GM19023 (cell line): ENCODE measurements around the gene AFAP1L1.
"Not testable (repeated sequence)": the region's sequence is repeated elsewhere in the genome, so short reads cannot be mapped to it uniquely, and the experiment has no call there.

Experiments used
- ATAC-seq: cut with Tn5 transposase; IDR thresholded peaks from one replicate; pipeline ENCODE4 v1.9.1; 2021; ENCODE audit warnings: mild to moderate bottlenecking, moderate library complexity; ENCODE audit not compliant: unreplicated experiment

Gene AFAP1L1

DNA sequence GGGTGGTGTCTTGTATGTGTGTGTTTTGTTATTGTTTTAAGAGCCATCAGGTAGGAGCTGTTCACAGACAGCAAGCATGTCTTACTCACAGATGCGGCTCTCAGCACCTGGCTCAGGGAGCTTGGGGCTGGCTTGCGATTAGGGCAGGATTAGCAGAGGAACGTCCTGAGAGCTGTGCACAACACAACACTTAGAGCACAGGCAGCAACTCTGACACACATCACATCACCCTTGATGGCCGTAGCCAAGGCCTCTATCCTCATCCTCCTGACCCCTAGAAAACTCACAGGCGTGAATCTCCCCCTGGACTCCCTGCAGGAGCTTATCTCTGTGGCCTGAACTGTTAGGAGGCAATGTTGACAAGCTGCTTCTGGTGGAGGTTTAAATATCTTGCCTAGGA, 114.5 kb downstream of the AFAP1L1 start:
- no peak for ATAC-seq

DNA sequence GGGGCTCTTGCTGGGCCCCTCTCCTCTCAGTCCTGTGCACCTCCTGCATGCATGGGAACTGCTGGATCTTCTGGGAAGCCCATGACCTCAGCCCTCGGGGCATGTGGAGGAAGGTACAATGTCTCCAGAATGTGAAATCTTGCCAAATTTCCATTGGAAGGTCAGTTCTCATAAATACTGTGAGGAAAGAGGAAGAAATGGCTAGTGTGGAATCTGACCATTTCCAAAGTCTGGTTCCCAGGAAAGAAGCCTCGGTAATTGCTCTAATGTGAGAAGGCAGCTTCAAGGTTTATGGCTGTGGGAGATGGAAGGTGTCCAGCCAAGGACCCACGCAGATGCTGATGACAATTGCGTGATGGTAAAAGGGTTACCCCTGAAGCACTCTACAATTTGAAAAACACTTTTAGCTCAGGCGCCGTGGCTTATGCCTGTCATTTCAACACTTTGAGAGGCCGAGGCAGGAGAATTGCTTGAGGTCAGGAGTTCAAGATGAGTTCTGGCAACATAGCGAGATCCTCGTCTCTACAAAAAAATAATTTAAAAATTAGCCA, 115.5 kb downstream of the AFAP1L1 start:
- no peak for ATAC-seq

DNA sequence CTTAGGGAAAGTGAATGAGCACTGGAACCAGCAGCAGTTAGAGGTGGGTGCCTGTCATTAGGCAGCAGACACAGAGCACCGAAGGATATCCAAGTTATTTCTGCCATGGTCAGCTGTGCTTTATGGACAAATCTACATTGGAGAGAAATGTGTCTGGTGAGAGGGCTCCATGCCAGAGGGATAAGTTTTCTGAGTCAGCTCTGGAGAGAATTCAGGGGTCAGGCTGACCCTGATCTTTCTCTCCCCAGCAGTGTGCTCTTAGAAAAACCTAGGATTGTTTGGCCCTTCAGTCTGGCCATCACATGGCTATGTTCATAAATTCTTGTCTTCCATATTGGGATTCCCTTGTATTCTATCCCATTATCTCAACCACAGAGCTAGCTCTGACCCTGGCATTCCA, 116.3 kb downstream of the AFAP1L1 start:
- no peak for ATAC-seq

DNA sequence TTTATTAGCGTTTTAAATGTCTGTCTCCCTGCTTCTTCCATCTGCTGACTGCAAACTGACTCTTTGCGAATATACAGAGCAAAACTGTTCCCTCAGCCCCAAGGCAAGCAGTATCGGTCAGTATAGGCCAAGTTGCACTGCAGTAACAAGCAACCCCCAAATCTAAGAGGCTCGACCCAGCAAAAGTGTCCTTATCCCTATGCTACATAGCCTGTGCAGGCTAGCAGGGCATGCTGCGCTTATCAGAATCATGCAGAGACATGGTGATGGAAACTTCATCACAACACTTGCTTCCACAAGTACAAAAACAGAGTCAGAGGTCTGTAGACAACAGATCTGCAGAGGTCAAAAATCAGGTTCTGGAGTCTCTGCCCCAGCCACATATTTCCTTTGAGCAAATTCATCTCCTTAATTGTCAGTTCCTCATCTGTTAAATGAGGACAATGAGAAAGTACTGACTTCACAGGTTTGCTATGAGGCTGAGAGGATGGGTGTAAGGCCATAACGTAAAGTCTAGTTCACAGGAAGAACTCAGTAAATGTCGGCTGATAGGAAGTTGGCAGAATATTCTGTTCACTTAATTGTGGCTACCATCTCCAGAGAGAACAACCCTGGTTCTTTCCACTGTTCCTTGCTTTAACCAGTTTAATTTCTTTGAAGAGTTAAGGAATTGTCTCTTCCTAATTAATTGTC, 117.0 kb downstream of the AFAP1L1 start:
- ATAC-seq, result no peak

DNA sequence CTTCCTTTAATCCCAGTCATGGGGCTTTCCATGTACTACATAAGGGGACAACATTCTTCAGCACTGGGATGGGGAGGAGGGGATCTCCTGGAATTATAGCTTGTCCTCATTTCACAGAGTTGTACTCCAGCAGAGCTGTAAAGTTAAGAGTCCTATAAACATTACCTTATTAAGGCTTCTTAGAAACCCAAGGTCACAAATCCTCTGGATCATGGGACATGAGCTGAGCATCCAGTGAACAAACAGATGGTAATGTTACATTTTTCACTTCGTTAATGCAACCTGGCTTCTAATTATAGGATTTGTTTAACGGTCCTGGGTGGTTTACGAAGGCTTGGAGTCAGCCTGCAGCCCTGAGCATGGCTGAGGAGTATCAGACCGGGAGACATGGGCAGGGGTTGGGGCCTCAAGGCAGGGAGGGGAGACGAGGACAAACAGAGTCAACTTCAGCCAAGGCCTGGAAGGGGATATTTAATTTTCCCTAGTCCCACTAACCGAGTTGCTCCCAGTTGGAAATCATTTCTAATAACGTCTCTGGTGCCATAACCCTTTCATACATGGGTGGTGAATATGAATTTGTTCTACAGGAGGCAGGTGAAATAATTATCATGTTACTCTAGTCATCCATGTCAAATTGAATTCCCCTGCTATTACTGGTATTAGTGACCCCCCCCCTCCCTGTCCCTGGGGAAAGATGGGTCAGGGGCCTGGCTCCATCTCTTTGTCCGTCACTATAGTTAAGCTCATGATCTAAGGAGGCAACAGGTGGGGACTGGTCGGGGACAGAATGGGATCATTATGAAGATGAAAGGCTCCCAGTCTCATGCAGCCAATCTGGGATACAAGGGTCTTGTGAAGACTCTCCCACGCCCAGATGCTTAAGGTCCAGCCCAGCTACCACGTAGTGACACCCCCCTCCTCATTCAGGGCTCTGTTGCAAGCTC, 118.2 kb downstream of the AFAP1L1 start:
- ATAC-seq, result no peak

DNA sequence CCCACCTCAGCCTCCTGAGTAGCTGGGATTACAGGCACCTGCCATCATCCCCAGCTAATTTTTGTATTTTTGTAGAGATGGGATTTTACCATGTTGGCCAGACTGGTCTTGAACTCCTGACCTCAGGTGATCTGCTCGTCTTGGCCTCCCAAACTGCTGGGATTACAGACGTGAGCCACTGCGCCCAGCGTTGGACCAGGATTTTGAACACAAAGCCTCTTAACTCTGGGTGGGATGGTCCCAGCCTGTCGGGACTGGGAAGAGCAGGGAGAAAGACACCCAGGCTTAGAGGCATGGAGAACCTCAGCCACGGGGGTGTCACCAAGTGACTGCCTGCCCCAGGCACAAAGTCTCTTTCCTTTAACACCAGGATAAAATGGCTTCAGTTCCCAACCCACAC, 119.4 kb downstream of the AFAP1L1 start:
- not testable (repeated sequence) for ATAC-seq
